ENCODE results near the gene NLGN4X. TPM values are rescaled to one million over a fixed set of nuclear protein-coding genes. Genes with fewer than 3 reads are reported as not detected.

NLGN4X gene
- total and polyA plus RNA-seq, 2 donors: 1.3 to 20.0 TPM

- Histone ChIP-seq H3K27ac (ENCODE audit: low read depth in 1 of 2, low read length in 1 of 2) (no peak overlapping the region), H3K4me3 (ENCODE audit: low read length in 2 of 2) (no peak overlapping the region), H3K27me3 (ENCODE audit: control insufficient read depth in 2 of 2, insufficient read depth in 1 of 2, low read length in 1 of 2) (no peaks in the 10 kb centered on the region), H3K36me3 (ENCODE audit: control insufficient read depth in 2 of 2, insufficient read depth in 2 of 2, low read length in 1 of 2) (peaks cover 0 to 12% of the 10 kb centered on the region in 2 donors), H3K4me1 (ENCODE audit: control insufficient read depth in 2 of 2, insufficient read depth in 2 of 2, low read length in 2 of 2) (no peaks in the 10 kb centered on the region), H3K9me3 (ENCODE audit: control insufficient read depth in 2 of 2, insufficient read depth in 1 of 2, low read length in 1 of 2) (no peaks in the 10 kb centered on the region)
- WGBS: 99% methylated on average over 5 of the region's 5 CpGs
- no peak for DNase-seq (ENCODE audit: low read depth in 6 of 9, low spot score in 9 of 9)
Observed at GRCh38 chrX:6132970-6133369, 95.7 kb downstream of the NLGN4X start.

DNA sequence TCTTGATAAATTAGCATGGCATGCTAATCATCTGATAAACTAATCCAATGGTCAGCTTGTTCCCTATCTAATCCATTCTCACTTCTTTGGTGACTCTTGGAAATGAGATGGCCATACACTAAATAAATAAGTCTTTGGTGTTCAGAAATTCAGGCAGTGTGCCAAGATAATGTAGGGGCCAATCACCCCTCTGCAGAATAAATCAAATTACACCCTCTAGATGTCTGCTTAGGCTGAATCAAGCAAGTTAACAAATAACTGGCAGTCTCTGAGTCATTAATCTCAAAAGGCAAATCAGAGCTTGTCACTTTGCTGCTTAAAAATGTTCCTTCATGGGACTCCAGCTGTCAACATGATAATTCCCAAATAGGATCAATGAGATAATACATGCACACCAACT is 97.4 kb downstream of the NLGN4X start:
- no peak for DNase-seq (ENCODE audit: low read depth in 6 of 9, low spot score in 9 of 9)
- Histone ChIP-seq H3K27ac (ENCODE audit: low read depth in 1 of 2, low read length in 1 of 2) (no peak overlapping the region), H3K4me3 (ENCODE audit: low read length in 2 of 2) (no peak overlapping the region), H3K27me3 (ENCODE audit: control insufficient read depth in 2 of 2, insufficient read depth in 1 of 2, low read length in 1 of 2) (no peaks in the 10 kb centered on the region), H3K4me1 (ENCODE audit: control insufficient read depth in 2 of 2, insufficient read depth in 2 of 2, low read length in 2 of 2) (no peaks in the 10 kb centered on the region), H3K9me3 (ENCODE audit: control insufficient read depth in 2 of 2, insufficient read depth in 1 of 2, low read length in 1 of 2) (no peaks in the 10 kb centered on the region), H3K36me3 (ENCODE audit: control insufficient read depth in 2 of 2, insufficient read depth in 2 of 2, low read length in 1 of 2) (peaks cover 0 to 5% of the 10 kb centered on the region in 2 donors)

- Histone ChIP-seq H3K4me1 (ENCODE audit: control insufficient read depth in 2 of 2, insufficient read depth in 2 of 2, low read length in 2 of 2) (no peaks in the 10 kb centered on the region), H3K27ac (ENCODE audit: low read depth in 1 of 2, low read length in 1 of 2) (no peak overlapping the region), H3K36me3 (ENCODE audit: control insufficient read depth in 2 of 2, insufficient read depth in 2 of 2, low read length in 1 of 2) (peaks cover 0 to 3% of the 10 kb centered on the region in 2 donors), H3K9me3 (ENCODE audit: control insufficient read depth in 2 of 2, insufficient read depth in 1 of 2, low read length in 1 of 2) (no peaks in the 10 kb centered on the region), H3K27me3 (ENCODE audit: control insufficient read depth in 2 of 2, insufficient read depth in 1 of 2, low read length in 1 of 2) (no peaks in the 10 kb centered on the region), H3K4me3 (ENCODE audit: low read length in 2 of 2) (no peak overlapping the region)
- DNase-seq (ENCODE audit: low read depth in 6 of 9, low spot score in 9 of 9): no peak
Observed at GRCh38 chrX:6129195-6129594, 99.5 kb downstream of the NLGN4X start.

DNA sequence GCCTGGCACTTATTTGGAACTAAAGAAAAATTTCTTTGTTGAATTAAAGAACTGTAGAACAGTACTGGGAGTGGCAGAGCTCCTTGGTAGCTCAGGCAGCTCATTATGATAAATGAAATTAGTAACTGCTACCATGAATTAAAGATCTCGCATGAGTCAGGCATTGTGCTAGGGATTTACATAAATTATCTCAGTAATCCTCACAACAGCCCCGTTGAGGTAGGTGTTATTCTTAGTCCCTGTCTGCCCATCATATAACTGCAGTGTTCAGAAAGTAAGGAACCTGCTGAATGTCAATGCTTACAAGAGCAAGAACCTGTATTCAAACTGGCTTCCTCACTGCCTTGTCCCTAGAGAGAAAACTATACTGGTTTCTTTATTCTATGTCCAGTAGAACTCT is 108.3 kb downstream of the NLGN4X start:
- WGBS: 64% methylated on average over 2 of the region's 2 CpGs
- Histone ChIP-seq H3K27ac (ENCODE audit: low read depth in 1 of 2, low read length in 1 of 2) (no peak overlapping the region), H3K4me3 (ENCODE audit: low read length in 2 of 2) (no peak overlapping the region), H3K9me3 (ENCODE audit: control insufficient read depth in 2 of 2, insufficient read depth in 1 of 2, low read length in 1 of 2) (no peaks in the 10 kb centered on the region), H3K27me3 (ENCODE audit: control insufficient read depth in 2 of 2, insufficient read depth in 1 of 2, low read length in 1 of 2) (no peaks in the 10 kb centered on the region), H3K36me3 (ENCODE audit: control insufficient read depth in 2 of 2, insufficient read depth in 2 of 2, low read length in 1 of 2) (peaks cover 0 to 5% of the 10 kb centered on the region in 2 donors), H3K4me1 (ENCODE audit: control insufficient read depth in 2 of 2, insufficient read depth in 2 of 2, low read length in 2 of 2) (no peaks in the 10 kb centered on the region)
- DNase-seq (ENCODE audit: low read depth in 6 of 9, low spot score in 9 of 9): no peak

DNA sequence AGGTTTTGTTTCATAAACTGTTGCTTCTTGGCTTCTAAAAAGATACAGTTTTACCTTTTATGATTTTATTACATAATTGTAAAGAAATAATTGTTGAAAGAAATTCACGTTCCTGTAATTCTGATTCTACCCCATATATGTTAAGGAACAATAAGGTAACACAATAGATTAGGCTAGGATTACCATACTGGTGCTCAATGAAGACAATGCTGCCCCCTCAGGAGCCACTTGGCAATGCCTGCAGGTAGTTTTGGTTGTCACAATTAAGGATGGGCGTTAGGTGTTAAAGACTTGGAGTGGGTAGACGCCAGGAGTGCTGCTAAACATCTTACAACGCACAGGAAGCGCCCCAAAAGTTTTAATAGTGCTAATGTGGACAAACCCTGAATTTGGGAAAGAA is 133.2 kb downstream of the NLGN4X start:
- 67% methylated on average over 5 of the region's 5 CpGs for WGBS
- Histone ChIP-seq H3K36me3 (ENCODE audit: control insufficient read depth in 2 of 2, insufficient read depth in 2 of 2, low read length in 1 of 2) (peaks cover 0 to 4% of the 10 kb centered on the region in 2 donors), H3K27ac (ENCODE audit: low read depth in 1 of 2, low read length in 1 of 2) (no peak overlapping the region), H3K9me3 (ENCODE audit: control insufficient read depth in 2 of 2, insufficient read depth in 1 of 2, low read length in 1 of 2) (peaks cover 0 to 3% of the 10 kb centered on the region in 2 donors), H3K4me3 (ENCODE audit: low read length in 2 of 2) (no peak overlapping the region), H3K4me1 (ENCODE audit: control insufficient read depth in 2 of 2, insufficient read depth in 2 of 2, low read length in 2 of 2) (no peaks in the 10 kb centered on the region), H3K27me3 (ENCODE audit: control insufficient read depth in 2 of 2, insufficient read depth in 1 of 2, low read length in 1 of 2) (no peaks in the 10 kb centered on the region)
- peak in 2 of 9 donors; percentile 0 to 13 for DNase-seq (ENCODE audit: low read depth in 6 of 9, low spot score in 9 of 9)

DNA sequence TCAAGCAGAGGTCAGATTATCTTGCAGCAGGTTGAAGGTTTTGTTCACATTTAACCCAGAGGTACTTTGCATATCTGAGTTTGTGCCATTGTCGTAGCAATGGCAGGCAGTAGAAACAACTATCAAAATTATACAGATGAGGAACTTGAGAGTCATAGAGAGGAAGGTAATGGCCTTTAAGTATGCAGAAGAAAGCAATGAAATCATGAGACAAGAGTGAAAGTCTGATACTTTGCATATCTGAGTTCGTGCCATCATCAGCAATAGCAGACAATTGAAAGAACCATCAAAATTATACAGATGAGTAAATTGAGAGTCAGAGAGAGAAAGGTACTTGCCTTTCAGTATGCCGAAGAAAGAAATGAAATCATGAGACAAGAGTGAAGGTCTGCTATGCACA is 154.1 kb downstream of the NLGN4X start:
- Histone ChIP-seq H3K4me1 (ENCODE audit: control insufficient read depth in 2 of 2, insufficient read depth in 2 of 2, low read length in 2 of 2) (no peaks in the 10 kb centered on the region), H3K4me3 (ENCODE audit: low read length in 2 of 2) (no peak overlapping the region), H3K27ac (ENCODE audit: low read depth in 1 of 2, low read length in 1 of 2) (no peak overlapping the region), H3K9me3 (ENCODE audit: control insufficient read depth in 2 of 2, insufficient read depth in 1 of 2, low read length in 1 of 2) (no peaks in the 10 kb centered on the region), H3K27me3 (ENCODE audit: control insufficient read depth in 2 of 2, insufficient read depth in 1 of 2, low read length in 1 of 2) (no peaks in the 10 kb centered on the region), H3K36me3 (ENCODE audit: control insufficient read depth in 2 of 2, insufficient read depth in 2 of 2, low read length in 1 of 2) (no peaks in the 10 kb centered on the region)
- no peak for DNase-seq (ENCODE audit: low read depth in 6 of 9, low spot score in 9 of 9)
- 64% methylated on average over 3 of the region's 3 CpGs for WGBS

- Histone ChIP-seq H3K4me1 (ENCODE audit: control insufficient read depth in 2 of 2, insufficient read depth in 2 of 2, low read length in 2 of 2) (no peaks in the 10 kb centered on the region), H3K9me3 (ENCODE audit: control insufficient read depth in 2 of 2, insufficient read depth in 1 of 2, low read length in 1 of 2) (no peaks in the 10 kb centered on the region), H3K27me3 (ENCODE audit: control insufficient read depth in 2 of 2, insufficient read depth in 1 of 2, low read length in 1 of 2) (no peaks in the 10 kb centered on the region), H3K36me3 (ENCODE audit: control insufficient read depth in 2 of 2, insufficient read depth in 2 of 2, low read length in 1 of 2) (no peaks in the 10 kb centered on the region), H3K4me3 (ENCODE audit: low read length in 2 of 2) (no peak overlapping the region), H3K27ac (ENCODE audit: low read depth in 1 of 2, low read length in 1 of 2) (no peak overlapping the region)
- DNase-seq (ENCODE audit: low read depth in 6 of 9, low spot score in 9 of 9): no peak
- 92% methylated on average over 5 of the region's 5 CpGs for WGBS
Observed at GRCh38 chrX:6071731-6072130, 156.9 kb downstream of the NLGN4X start.

DNA sequence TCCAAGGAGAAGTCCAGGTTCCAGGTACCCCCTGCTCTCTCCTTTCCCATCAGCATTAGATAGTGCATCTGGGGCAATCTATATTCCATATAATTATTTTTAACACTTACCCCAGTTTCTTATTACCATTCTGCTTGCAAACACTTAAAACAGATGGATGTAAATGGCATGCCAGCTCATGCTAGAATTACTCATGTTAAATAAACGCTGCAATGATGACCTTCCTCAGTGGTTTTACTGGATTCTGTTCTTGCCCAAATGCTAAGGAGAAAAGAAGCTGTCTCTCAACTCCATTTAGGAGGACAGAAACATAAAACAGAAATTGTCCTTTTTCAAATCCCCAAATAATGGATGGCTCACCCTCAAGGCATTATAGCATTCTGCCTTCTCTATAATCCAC is 161.1 kb downstream of the NLGN4X start:
- H3K4me1 ChIP-seq (ENCODE audit: control insufficient read depth in 2 of 2, insufficient read depth in 2 of 2, low read length in 2 of 2): no peaks in the 10 kb centered on the region
- no peaks in the 10 kb centered on the region for H3K27me3 ChIP-seq (ENCODE audit: control insufficient read depth in 2 of 2, insufficient read depth in 1 of 2, low read length in 1 of 2)
- H3K9me3 ChIP-seq (ENCODE audit: control insufficient read depth in 2 of 2, insufficient read depth in 1 of 2, low read length in 1 of 2): no peaks in the 10 kb centered on the region
- no peak overlapping the region for H3K4me3 ChIP-seq (ENCODE audit: low read length in 2 of 2)
- WGBS: 86% methylated on average over 1 of the region's 1 CpG
- H3K36me3 ChIP-seq (ENCODE audit: control insufficient read depth in 2 of 2, insufficient read depth in 2 of 2, low read length in 1 of 2): no peaks in the 10 kb centered on the region
- DNase-seq (ENCODE audit: low read depth in 6 of 9, low spot score in 9 of 9): no peak
- H3K27ac ChIP-seq (ENCODE audit: low read depth in 1 of 2, low read length in 1 of 2): no peak overlapping the region

DNA sequence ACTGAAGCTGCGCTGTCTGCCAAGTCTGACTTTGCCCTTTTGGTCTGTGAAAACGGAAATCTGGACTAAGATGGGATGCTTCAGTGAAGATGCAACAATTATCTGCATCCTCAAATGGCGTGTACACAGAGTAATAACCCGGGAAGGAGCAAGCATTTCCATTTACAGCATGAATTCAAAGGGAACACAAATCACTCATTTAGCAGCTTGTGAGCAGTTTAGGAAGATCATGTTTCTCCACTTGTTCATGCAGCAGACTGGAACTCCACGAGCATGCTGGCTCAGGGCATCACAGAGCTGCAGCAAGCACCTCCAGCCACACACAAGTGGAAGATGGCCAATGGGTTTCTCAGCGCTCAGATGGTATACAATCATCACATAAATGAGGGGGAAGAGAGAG is 175.5 kb downstream of the NLGN4X start:
- DNase-seq (ENCODE audit: low read depth in 6 of 9, low spot score in 9 of 9): no peak
- no peaks in the 10 kb centered on the region for H3K9me3 ChIP-seq (ENCODE audit: control insufficient read depth in 2 of 2, insufficient read depth in 1 of 2, low read length in 1 of 2)
- H3K27ac ChIP-seq (ENCODE audit: low read depth in 1 of 2, low read length in 1 of 2): no peak overlapping the region
- peaks cover 0 to 5% of the 10 kb centered on the region in 2 donors for H3K36me3 ChIP-seq (ENCODE audit: control insufficient read depth in 2 of 2, insufficient read depth in 2 of 2, low read length in 1 of 2)
- H3K27me3 ChIP-seq (ENCODE audit: control insufficient read depth in 2 of 2, insufficient read depth in 1 of 2, low read length in 1 of 2): no peaks in the 10 kb centered on the region
- 84% methylated on average over 6 of the region's 6 CpGs for WGBS
- no peak overlapping the region for H3K4me3 ChIP-seq (ENCODE audit: low read length in 2 of 2)
- H3K4me1 ChIP-seq (ENCODE audit: control insufficient read depth in 2 of 2, insufficient read depth in 2 of 2, low read length in 2 of 2): no peaks in the 10 kb centered on the region

Data from thymus (tissue), 11 donors.